ENCODE results near the gene MTUS2.
"Not testable (repeated sequence)": the region's sequence is repeated elsewhere in the genome, so short reads cannot be mapped to it uniquely, and the experiment has no call there.

Gene MTUS2

DNA sequence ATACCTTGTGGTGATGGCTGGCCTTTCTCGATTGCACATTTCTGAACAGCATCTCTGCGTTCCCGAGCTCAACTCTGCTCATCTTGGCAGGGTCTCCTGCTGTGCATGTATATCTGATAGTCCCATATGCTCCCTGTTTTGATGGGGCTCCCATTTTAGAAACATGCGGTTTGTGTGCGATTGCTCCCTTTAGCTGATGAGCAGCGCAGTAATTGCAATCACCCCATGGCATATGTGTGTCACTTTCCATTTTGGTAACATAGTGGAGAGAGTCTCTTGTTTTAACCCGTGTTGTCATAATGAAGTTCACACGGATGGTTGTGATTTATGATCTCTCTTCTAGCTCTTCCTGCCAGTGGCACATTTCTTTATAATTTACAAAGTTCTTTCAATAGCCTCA, 144.7 kb downstream of the MTUS2 start:
- DNase-seq (ENCODE audit: insufficient read length, low spot score) (no peak), FAIRE-seq (no peak)
- TF ChIP-seq POU2F2 (IDR thresholded peaks at IDR 0.05; ENCODE audit: low read depth, low read length) (no peak), POLR2A (IDR thresholded peaks at IDR 0.05; ENCODE audit: low read depth, low read length) (no peak), TAF1 (IDR thresholded peaks at IDR 0.05; ENCODE audit: low read depth, low read length) (no peak), SPI1 (IDR thresholded peaks at IDR 0.05; ENCODE audit: low read depth, low read length) (no peak), POLR2AphosphoS5 (IDR thresholded peaks at IDR 0.05; ENCODE audit: low read depth, low read length) (no peak), PAX5 (IDR thresholded peaks at IDR 0.05; ENCODE audit: insufficient read depth, low read length, severe bottlenecking) (no peak)

DNA sequence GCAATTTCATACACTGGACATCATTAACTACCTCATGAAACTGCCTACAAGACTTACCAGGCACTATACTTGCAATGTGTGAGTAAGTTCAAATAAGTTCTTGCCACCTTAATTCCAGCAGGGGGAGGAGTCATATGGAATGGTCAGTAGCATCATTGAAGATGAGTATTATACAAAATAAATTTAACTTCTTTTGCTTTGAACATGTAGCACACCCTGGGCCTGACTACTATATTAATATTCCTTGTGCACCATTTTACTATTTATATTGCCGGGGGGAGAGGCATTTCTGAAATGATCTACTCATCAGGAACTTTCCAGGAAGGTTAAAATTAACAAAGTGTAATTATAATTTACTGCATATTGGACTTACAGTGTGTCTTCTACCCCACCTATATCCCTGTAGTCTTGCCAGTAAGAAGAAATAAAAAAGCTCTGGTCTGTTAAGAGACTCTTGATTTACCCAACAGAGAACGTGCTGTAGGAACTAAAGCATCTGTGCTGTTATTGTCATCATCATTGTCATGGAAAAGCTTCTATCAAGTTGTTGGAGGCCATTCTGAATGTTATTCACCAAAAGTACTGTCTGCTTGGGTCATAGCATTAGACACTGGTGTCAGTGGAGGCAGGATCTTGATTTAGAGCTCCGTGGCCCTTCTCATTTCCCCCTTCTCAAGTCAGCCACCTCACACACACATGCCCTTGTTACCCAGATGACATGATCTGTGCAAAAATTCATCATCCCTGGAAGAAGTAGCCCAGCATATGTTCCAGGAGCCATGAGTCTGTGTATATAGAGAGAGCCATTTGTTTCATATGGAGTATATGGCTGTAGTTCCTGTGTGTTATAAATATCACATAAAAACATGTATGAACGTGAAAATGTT, 147.1 kb downstream of the MTUS2 start:
- FAIRE-seq (no peak), DNase-seq (ENCODE audit: insufficient read length, low spot score) (no peak)
- TF ChIP-seq POLR2A (IDR thresholded peaks at IDR 0.05; ENCODE audit: low read depth, low read length) (no peak), POLR2AphosphoS5 (IDR thresholded peaks at IDR 0.05; ENCODE audit: low read depth, low read length) (no peak), POU2F2 (IDR thresholded peaks at IDR 0.05; ENCODE audit: low read depth, low read length) (no peak), PAX5 (IDR thresholded peaks at IDR 0.05; ENCODE audit: insufficient read depth, low read length, severe bottlenecking) (no peak), SPI1 (IDR thresholded peaks at IDR 0.05; ENCODE audit: low read depth, low read length) (no peak)

DNA sequence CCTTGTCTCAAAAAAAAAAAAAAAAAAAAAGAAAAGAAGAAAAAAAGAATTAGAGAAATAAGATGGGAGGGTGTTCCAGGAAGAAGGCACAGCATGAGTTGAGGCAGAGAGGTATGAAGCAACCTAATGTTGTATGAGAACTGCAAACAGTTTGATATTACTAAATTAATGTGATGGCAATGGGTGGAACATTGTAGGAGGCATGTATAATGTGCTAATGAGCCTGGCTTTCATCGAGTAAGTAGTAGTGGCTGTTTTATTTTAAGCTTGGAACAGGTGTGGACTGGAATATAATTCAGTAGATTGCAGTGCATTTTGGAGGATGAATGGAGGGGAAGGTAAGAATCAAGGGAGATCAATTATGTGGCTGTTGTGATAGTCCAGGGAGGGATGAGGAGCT, 156.1 kb downstream of the MTUS2 start:
- TF ChIP-seq POU2F2 (IDR thresholded peaks at IDR 0.05; ENCODE audit: low read depth, low read length), result no peak
- no peak for TF ChIP-seq SPI1 (IDR thresholded peaks at IDR 0.05; ENCODE audit: low read depth, low read length)
- no peak for TF ChIP-seq PAX5 (IDR thresholded peaks at IDR 0.05; ENCODE audit: insufficient read depth, low read length, severe bottlenecking)
- TF ChIP-seq TAF1 (IDR thresholded peaks at IDR 0.05; ENCODE audit: low read depth, low read length), result no peak
- DNase-seq (ENCODE audit: insufficient read length, low spot score) (no peak), FAIRE-seq (no peak)

DNA sequence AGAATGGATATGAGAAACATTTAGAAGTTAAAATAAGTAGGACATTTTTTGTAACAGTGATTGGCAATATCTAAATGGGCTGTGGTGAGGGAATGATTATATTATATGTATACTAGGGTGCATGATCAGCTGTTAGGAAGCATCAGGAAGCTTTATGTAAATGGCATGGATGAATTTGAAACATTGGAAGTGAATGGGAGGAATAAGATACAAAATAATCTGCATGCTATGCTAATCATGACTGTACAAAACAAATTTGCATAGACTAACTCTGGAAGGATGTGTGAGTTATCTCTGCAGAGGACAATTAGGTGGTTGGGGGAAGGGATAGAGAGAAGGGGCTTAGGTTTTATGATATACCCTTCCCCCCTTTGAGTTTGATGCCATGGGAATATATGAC, 156.5 kb downstream of the MTUS2 start:
- TF ChIP-seq POLR2A (IDR thresholded peaks at IDR 0.05; ENCODE audit: low read depth, low read length), result no peak
- no peak for TF ChIP-seq POU2F2 (IDR thresholded peaks at IDR 0.05; ENCODE audit: low read depth, low read length)
- no peak for TF ChIP-seq TAF1 (IDR thresholded peaks at IDR 0.05; ENCODE audit: low read depth, low read length)
- TF ChIP-seq SPI1 (IDR thresholded peaks at IDR 0.05; ENCODE audit: low read depth, low read length), result no peak
- TF ChIP-seq PAX5 (IDR thresholded peaks at IDR 0.05; ENCODE audit: insufficient read depth, low read length, severe bottlenecking), result no peak
- TF ChIP-seq POLR2AphosphoS5 (IDR thresholded peaks at IDR 0.05; ENCODE audit: low read depth, low read length), result no peak
- FAIRE-seq, result no peak
- no peak for DNase-seq (ENCODE audit: insufficient read length, low spot score)

DNA sequence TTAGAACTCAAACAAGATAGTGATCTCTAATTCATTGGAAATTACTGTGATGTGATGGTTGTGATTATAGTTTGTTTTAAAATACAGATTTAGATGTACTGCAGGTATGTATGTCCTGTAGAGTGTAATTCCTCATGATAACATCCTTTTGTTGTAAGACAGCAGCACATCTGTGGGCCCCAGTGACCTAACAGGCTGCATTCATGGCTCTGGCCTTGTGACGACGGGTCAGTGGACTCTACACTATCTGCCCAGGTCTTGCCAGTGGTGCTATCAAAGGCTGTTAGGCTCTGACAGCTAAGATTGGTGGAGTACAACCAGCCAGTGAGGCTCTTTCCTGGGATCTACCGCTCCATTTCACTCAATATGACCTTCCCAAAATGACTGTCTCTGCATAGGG, 158.4 kb downstream of the MTUS2 start:
- DNase-seq (ENCODE audit: insufficient read length, low spot score) (no peak), FAIRE-seq (no peak)
- no peak for TF ChIP-seq POLR2A (IDR thresholded peaks at IDR 0.05; ENCODE audit: low read depth, low read length)
- TF ChIP-seq POLR2AphosphoS5 (IDR thresholded peaks at IDR 0.05; ENCODE audit: low read depth, low read length), result no peak

DNA sequence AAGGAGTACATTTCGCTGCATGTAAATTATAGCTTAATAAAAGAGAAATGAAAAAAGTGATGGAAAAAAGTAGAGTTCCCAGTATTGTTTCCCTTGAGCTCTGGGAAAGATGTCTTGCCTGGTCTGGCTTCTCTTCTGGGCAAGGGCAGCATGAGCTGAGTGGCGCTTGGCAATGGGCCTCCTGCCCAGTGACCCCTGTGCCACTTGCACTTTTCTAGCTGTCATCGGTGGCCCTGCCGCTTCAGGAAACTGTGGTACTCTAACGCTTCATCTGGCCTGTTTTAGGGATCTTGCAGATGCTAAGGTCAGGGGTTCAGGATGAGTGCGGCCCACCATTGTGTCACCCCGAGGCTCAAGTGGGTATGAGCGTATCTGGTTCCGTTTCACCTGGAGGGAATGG, 161.4 kb downstream of the MTUS2 start:
- no peak for DNase-seq (ENCODE audit: insufficient read length, low spot score)
- FAIRE-seq, result no peak
- TF ChIP-seq SPI1 (IDR thresholded peaks at IDR 0.05; ENCODE audit: low read depth, low read length), result no peak
- TF ChIP-seq TAF1 (IDR thresholded peaks at IDR 0.05; ENCODE audit: low read depth, low read length), result no peak
- no peak for TF ChIP-seq POLR2AphosphoS5 (IDR thresholded peaks at IDR 0.05; ENCODE audit: low read depth, low read length)

DNA sequence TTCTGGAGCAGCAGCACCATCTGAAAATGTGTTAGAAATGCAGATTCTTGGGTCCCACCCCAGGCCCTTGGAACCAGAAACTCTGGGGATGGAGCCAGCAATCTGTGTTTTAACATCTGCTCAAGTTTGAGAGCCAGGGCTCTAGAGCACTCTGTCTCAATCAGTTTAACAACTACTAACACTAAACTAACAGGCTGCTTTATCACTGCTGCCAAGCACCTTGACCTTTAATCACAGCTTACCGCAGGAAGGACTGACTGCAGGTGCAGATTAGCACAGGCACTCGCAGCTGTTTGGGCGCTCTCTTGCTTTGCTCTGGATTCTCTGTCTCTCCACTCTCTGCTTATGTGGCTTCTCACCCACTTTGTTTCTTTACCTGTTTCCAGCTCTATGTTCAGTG, 163.5 kb downstream of the MTUS2 start:
- TF ChIP-seq TAF1 (IDR thresholded peaks at IDR 0.05; ENCODE audit: low read depth, low read length), result no peak
- TF ChIP-seq POLR2A (IDR thresholded peaks at IDR 0.05; ENCODE audit: low read depth, low read length), result no peak
- TF ChIP-seq SPI1 (IDR thresholded peaks at IDR 0.05; ENCODE audit: low read depth, low read length), result no peak
- no peak for TF ChIP-seq PAX5 (IDR thresholded peaks at IDR 0.05; ENCODE audit: insufficient read depth, low read length, severe bottlenecking)
- TF ChIP-seq POU2F2 (IDR thresholded peaks at IDR 0.05; ENCODE audit: low read depth, low read length), result no peak
- no peak for TF ChIP-seq POLR2AphosphoS5 (IDR thresholded peaks at IDR 0.05; ENCODE audit: low read depth, low read length)
- FAIRE-seq, result no peak
- DNase-seq (ENCODE audit: insufficient read length, low spot score), result no peak

DNA sequence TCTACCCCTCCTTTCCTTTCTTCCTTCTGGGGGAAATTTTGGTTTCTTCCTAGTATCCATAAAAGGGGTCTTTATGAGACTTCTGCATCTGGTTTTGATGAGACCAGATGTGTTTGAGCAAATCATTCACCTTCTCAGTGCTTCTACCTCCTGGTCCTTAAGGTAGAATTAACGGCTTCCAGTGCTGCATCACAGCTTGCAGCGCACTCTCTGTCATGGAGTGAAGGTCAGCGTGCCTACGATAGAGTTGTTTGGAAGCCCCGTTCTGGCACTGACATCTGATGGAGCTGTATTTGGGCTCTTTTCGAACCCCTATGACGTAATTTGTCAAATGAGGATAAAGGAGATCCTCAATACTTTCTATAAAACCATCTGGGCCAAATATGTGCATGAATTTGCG, 164.2 kb downstream of the MTUS2 start:
- no peak for FAIRE-seq
- no peak for TF ChIP-seq POLR2AphosphoS5 (IDR thresholded peaks at IDR 0.05; ENCODE audit: low read depth, low read length)
- no peak for TF ChIP-seq POU2F2 (IDR thresholded peaks at IDR 0.05; ENCODE audit: low read depth, low read length)
- TF ChIP-seq PAX5 (IDR thresholded peaks at IDR 0.05; ENCODE audit: insufficient read depth, low read length, severe bottlenecking), result no peak
- TF ChIP-seq POLR2A (IDR thresholded peaks at IDR 0.05; ENCODE audit: low read depth, low read length), result no peak
- no peak for TF ChIP-seq SPI1 (IDR thresholded peaks at IDR 0.05; ENCODE audit: low read depth, low read length)
- no peak for TF ChIP-seq TAF1 (IDR thresholded peaks at IDR 0.05; ENCODE audit: low read depth, low read length)
- DNase-seq (ENCODE audit: insufficient read length, low spot score), result no peak

DNA sequence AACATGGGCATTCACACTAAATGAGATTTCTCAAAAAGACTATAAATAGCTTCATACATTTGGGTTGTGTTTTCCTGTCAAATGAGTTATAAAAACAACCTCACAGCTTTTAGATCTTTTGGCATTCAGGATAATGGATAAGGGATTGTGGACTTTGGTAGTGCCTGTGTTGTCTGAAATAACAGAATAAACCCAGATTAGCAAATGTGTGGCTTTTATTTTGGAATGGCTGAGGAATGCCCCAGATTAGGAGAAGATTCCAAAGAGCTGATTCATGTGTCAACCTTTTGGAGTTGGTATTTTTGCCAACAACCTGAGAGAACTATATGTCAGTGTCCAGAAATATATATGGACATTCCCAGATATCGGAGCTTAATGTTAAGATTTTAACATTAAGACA, 164.7 kb downstream of the MTUS2 start:
- FAIRE-seq, result no peak
- no peak for TF ChIP-seq SPI1 (IDR thresholded peaks at IDR 0.05; ENCODE audit: low read depth, low read length)
- no peak for TF ChIP-seq PAX5 (IDR thresholded peaks at IDR 0.05; ENCODE audit: insufficient read depth, low read length, severe bottlenecking)
- TF ChIP-seq POLR2A (IDR thresholded peaks at IDR 0.05; ENCODE audit: low read depth, low read length), result no peak
- TF ChIP-seq POLR2AphosphoS5 (IDR thresholded peaks at IDR 0.05; ENCODE audit: low read depth, low read length), result no peak
- no peak for TF ChIP-seq POU2F2 (IDR thresholded peaks at IDR 0.05; ENCODE audit: low read depth, low read length)
- no peak for TF ChIP-seq TAF1 (IDR thresholded peaks at IDR 0.05; ENCODE audit: low read depth, low read length)
- DNase-seq (ENCODE audit: insufficient read length, low spot score), result no peak

DNA sequence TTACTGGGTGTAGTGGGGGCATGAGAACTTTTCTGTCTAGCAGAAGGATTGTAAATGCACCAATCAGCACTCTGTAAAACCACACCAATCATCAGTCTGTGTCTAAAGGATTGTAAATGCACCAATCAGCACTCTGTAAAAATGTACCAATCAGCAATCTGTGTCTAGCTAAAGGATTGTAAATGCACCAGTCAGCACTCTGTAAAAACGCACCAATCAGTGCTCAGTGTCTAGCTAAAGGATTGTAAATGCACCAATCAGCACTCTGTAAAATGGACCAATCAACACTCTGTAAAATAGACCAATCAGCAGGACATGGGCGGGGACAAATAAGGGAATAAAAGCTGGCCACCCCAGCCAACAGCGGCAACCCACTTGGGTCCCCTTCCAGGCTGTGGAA, 170.2 kb downstream of the MTUS2 start:
- not testable (repeated sequence) for FAIRE-seq; DNase-seq (ENCODE audit: insufficient read length, low spot score)
